Measurements from ENCODE around the gene PCDHAC1.

PCDHAC1 gene

DNA sequence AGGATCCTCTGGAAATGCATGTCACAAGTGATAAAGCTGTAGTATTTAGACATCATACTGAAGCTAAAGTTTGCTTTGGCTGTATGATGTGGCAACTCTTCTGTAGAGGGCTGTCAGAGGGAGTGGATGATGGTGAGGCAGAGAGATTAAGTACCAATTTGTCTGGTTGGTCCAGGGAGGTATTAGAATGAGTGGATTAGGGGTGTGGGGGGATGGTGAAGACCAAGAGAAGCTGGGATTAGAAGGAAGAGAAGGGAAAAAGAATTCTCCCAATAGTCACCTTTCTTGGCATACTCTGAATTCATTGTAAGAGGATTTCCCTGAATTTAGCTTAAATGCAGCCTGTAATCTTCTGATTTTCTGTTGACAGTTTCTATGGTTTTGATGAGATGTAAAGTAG lies 43.8 kb downstream of the PCDHAC1 start:
- DNase-seq = no peak

GRCh38 chr5:140973550-140973949 lies 47.5 kb downstream of the PCDHAC1 start:
- DNase-seq = no peak

- no peak for DNase-seq
These were observed 50.9 kb downstream of the PCDHAC1 start for GRCh38 chr5:140977003-140977402.

DNA sequence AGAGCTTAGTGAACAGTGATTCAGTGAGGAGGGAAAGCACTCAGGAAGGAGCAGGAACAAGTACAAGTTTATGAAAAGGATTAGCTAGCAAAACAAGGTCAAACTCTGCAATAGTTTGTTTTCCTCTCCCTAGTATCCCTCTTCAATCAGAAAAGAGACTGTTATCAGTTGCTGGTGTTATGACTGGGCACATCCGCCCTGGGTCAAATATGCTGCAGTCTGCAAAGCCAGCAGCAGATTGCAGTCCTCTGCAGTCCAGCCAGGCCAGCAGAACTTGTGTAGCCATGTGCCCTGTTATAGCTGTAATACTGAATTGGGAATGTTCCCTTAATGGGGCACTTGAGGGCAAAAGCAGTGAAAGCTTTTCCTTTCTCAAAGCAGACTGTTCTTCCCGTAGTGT lies 52.2 kb downstream of the PCDHAC1 start:
- DNase-seq = no peak

- no peak for DNase-seq
These were observed 52.9 kb downstream of the PCDHAC1 start for GRCh38 chr5:140978983-140979382.

All from left hindlimb (tissue), 1 donor.